Omental fat pad (tissue), 4 donors: Measurements from ENCODE around the gene WSB2. TPM values are rescaled to one million over a fixed set of nuclear protein-coding genes. Genes with fewer than 3 reads are reported as not detected.
"Not testable (repeated sequence)": the region's sequence is repeated elsewhere in the genome, so short reads cannot be mapped to it uniquely, and the experiment has no call there.

Experiments used
- ATAC-seq: fragments of 150-250 bp; one replicate; pipeline ENCODE4 v1.9.1; 2016; ENCODE audit warnings: mild to moderate bottlenecking, moderate library complexity; ENCODE audit not compliant: low FRiP score
- DNase-seq: peaks from one replicate; pipeline ENCODE4 v3.0.0-alpha.2; 2019; ENCODE audit warnings: low spot score
- total RNA-seq, 4 donors: library from RNA; depleted of rRNA; stranded (reverse); fragments of >200 nt; gene quantifications; one replicate each; pipeline ENCODE4 v1.1.0, GENCODE V29; 2016
- TF ChIP-seq, protein P1 (sequence below), 3 donors: fragments of 450-650 bp; IDR thresholded peaks; one replicate each; pipeline ENCODE4 v1.5.1; 2016 to 2017; ENCODE audit warnings: antibody characterized with exemption in 3 of 3, mild to moderate bottlenecking in 3 of 3, moderate library complexity in 2 of 3

WSB2 gene
- total RNA-seq, 4 donors from 2014 or later: 41.1 to 87.8 (median 65.3) TPM

DNA sequence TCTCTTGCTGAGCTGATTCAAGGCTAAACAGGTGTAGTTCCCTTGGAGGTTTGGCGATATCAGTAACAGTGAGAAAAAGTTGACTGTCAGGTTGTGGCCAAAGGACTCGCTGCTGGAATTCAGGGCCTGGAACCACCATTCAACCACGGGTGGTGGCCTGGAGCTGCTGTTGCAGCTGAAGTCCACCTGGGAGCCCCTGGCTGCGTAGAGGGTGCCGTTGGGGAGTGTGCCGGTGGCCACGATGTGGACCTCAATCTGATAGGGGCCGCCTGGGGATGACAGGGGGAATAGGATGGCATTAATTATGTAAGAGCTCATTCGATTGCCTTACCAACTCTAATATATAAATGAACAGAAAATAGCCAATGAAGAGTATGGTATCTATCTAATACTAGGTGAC lies 21.2 kb upstream of the WSB2 start:
- TF ChIP-seq, protein P1, sequence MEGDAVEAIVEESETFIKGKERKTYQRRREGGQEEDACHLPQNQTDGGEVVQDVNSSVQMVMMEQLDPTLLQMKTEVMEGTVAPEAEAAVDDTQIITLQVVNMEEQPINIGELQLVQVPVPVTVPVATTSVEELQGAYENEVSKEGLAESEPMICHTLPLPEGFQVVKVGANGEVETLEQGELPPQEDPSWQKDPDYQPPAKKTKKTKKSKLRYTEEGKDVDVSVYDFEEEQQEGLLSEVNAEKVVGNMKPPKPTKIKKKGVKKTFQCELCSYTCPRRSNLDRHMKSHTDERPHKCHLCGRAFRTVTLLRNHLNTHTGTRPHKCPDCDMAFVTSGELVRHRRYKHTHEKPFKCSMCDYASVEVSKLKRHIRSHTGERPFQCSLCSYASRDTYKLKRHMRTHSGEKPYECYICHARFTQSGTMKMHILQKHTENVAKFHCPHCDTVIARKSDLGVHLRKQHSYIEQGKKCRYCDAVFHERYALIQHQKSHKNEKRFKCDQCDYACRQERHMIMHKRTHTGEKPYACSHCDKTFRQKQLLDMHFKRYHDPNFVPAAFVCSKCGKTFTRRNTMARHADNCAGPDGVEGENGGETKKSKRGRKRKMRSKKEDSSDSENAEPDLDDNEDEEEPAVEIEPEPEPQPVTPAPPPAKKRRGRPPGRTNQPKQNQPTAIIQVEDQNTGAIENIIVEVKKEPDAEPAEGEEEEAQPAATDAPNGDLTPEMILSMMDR (IDR thresholded peaks at IDR 0.05): no peak
- ATAC-seq (no peak), DNase-seq (no peak)

DNA sequence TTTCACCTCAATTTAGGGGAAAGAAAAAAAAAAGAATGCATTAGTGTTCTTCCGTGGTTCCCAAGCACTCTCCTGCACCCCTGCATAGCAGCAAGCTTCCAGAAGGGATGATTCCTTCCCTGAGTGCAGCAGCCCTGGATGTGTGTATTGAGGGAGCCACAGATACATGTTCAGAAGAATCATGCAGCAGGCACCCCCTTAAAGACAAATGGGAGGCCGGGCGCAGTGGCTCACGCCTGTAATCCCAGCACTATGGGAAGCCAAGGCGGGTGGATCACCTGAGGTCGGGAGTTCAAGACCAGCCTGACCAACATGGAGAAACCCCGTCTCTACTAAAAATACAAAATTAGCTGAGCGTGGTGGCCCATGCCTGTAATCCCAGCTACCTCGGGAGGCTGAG lies 20.5 kb upstream of the WSB2 start:
- ATAC-seq, DNase-seq: not testable (repeated sequence)

DNA sequence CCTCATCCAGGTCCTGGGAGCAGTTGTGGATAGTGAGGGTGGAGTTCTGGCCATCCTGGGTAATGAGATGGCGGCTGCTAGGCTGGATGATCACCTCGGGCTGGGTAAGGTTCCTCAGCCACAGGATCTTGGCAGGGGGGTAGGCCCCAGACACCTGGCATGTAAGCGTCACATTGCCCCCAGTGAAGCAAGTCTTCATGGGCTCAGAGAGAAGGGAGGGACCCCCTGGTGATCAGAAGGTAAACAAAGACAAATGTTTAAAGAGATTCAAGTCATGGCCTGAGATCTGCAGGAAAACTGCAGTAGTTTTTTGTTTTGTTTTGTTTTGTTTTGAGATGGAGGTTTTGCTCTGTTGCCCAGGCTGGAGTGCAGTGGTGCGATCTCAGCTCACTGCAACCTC lies 12.8 kb upstream of the WSB2 start:
- DNase-seq (no peak), ATAC-seq (no peak)
- TF ChIP-seq, protein P1 (IDR thresholded peaks at IDR 0.05): no peak

DNA sequence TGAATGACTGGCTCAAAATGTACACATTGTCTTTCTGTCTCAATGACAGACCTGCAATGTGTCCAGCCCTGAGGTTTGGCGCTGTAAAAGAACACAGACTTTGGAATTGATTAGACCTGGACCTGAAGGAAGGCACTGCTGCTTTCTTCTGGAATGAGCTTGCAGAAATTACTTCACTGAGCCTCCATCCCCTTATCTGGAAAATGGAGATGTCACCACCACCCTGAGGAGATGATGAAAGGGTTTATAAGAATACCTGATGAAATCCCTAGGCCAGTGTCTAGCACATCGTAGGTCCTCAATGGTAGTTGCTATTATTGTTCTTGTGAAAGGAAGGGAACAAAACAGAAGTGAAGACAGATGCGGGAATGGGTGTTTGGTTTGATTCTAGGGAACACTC lies 9.7 kb upstream of the WSB2 start:
- TF ChIP-seq, protein P1 (IDR thresholded peaks at IDR 0.05): no peak
- no peak for ATAC-seq
- DNase-seq: no peak

DNA sequence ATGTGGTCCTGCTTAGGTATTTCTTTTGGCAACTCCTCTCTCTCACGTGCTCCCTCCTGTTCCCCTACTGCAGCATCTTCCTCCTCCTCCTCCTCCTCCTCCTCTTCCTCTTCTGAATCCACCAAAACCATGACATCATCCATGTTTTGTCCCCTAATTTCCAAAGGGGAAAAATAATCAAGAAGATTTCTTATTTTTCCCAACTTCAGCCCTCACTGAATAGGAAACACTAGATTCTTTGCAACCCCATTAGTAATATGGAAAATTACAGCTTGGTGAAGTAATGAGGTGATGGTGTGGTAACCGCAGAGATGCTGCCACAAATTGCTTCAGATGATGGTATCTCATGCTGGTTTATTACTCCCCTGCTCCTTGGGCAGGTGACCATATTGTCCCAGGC lies 7.5 kb upstream of the WSB2 start:
- DNase-seq: no peak
- ATAC-seq: no peak
- TF ChIP-seq, protein P1 (IDR thresholded peaks at IDR 0.05): no peak

DNA sequence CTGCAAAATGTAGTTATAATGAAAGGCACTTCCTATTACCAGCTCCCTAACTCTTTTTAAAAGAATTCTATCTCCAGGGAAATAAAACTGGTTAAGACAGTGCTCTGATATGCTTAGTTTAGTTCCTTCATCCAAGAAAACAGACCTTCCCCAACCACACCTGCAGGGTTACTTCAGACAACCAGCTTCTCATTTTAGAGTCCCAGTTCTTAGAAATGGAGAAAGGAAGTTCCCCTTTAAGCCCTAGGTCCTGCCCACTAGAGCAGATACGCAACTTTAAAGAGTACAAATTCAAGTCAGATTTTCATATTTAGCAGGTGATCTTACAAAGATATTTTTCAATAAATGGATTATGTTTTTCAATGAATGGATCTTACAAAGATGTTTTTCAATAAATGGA lies 4.4 kb upstream of the WSB2 start:
- no peak for ATAC-seq
- no peak for DNase-seq
- TF ChIP-seq, protein P1 (IDR thresholded peaks at IDR 0.05): no peak

DNA sequence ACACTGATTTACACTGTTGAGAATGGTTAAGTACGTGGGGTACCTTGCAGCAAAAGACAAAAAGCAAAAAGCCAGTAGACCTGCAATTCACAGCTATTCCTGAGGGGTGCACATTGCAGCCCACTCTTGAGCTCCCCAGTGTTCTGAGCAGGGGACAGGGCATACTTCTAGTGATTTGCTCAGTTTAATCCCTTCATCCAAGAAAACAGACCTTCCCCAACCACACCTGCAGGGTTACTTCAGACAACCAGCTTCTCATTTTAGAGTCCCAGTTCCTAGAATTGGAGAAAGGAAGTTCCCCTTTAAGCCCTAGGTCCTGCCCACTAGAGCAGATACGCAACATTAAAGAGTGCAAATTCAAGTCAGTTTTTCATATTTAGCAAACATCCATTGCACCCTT lies 3.6 kb upstream of the WSB2 start:
- TF ChIP-seq, protein P1 (IDR thresholded peaks at IDR 0.05): no peak
- no peak for ATAC-seq
- no peak for DNase-seq
